Measurements from ENCODE around the gene GRPEL1.

GRPEL1 gene

GRCh38 chr4:7043284-7044136, 24.4 kb downstream of the GRPEL1 start, which contains the start of gene TADA2B:
Gene TADA2B (plus strand): TSS chr4:7043372. CDS start chr4:7043580, 208 bp downstream.
- peak; percentile 47 for DNase-seq

- DNase-seq, result peak; percentile 91
These were observed 25.2 kb downstream of the GRPEL1 start for GRCh38 chr4:7042503-7043283.

GRCh38 chr4:7041801-7042502, 25.9 kb downstream of the GRPEL1 start:
- no peak for DNase-seq

- DNase-seq, result no peak
These were observed 26.6 kb downstream of the GRPEL1 start for GRCh38 chr4:7041246-7041645.

- no peak for DNase-seq
These were observed 27.1 kb downstream of the GRPEL1 start for GRCh38 chr4:7040765-7041164.

GRCh38 chr4:7037425-7037824, 30.4 kb downstream of the GRPEL1 start:
- DNase-seq, result no peak

GRCh38 chr4:7034262-7035081, 33.4 kb downstream of the GRPEL1 start:
- no peak for DNase-seq

GRCh38 chr4:7032596-7032995, 35.3 kb downstream of the GRPEL1 start:
- DNase-seq, result no peak

GRCh38 chr4:7031558-7032449, 36.1 kb downstream of the GRPEL1 start:
- no peak for DNase-seq

GRCh38 chr4:7030856-7031255, 37.0 kb downstream of the GRPEL1 start:
- no peak for DNase-seq

- no peak for DNase-seq
These were observed 37.9 kb downstream of the GRPEL1 start for GRCh38 chr4:7029921-7030320.

GRCh38 chr4:7029212-7029611, 38.7 kb downstream of the GRPEL1 start:
- no peak for DNase-seq

- DNase-seq, result no peak
These were observed 40.0 kb downstream of the GRPEL1 start for GRCh38 chr4:7027913-7028312.

- DNase-seq, result no peak
These were observed 40.6 kb downstream of the GRPEL1 start for GRCh38 chr4:7027284-7027683.

GRCh38 chr4:7026107-7026506, 41.8 kb downstream of the GRPEL1 start:
- no peak for DNase-seq

- DNase-seq, result no peak
These were observed 42.7 kb downstream of the GRPEL1 start for GRCh38 chr4:7025040-7025602.

- no peak for DNase-seq
These were observed 43.5 kb downstream of the GRPEL1 start for GRCh38 chr4:7024336-7024890.

- no peak for DNase-seq
These were observed 44.0 kb downstream of the GRPEL1 start for GRCh38 chr4:7023901-7024300.

- DNase-seq, result no peak
These were observed 44.4 kb downstream of the GRPEL1 start for GRCh38 chr4:7023486-7023885.

- DNase-seq, result no peak
These were observed 45.8 kb downstream of the GRPEL1 start for GRCh38 chr4:7021930-7022664.
